DMS53 (cell line): ENCODE data around the gene LY6G6D.

ENCODE experiments used
- DNase-seq: peaks from one replicate; lab custom pipeline; 2025; lab: John Stamatoyannopoulos, UW

The LY6G6D gene

DNA sequence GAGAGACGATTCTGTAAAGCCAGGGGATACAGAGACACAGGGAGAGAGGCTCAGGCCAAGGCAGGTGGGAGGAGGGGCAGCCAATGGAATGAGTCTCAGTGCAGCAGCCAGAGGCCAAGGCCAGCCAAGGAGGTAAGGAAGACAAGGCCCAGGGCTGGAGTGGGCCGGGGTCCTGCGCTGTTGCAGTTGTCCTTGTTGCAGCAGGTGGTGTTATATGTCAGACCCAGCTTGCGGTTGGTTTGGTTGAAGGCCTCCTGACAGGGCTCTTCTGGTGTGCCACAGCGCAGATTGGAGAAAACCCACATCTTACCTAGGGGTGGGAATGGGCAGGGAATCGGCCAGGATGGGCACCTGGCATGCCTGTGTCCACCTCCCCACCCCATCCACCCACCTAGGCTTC lies 3.9 kb downstream of the LY6G6D start:
- DNase-seq: no peak

- DNase-seq: no peak
These were observed 5.1 kb downstream of the LY6G6D start for GRCh38 chr6:31720196-31720770.

DNA sequence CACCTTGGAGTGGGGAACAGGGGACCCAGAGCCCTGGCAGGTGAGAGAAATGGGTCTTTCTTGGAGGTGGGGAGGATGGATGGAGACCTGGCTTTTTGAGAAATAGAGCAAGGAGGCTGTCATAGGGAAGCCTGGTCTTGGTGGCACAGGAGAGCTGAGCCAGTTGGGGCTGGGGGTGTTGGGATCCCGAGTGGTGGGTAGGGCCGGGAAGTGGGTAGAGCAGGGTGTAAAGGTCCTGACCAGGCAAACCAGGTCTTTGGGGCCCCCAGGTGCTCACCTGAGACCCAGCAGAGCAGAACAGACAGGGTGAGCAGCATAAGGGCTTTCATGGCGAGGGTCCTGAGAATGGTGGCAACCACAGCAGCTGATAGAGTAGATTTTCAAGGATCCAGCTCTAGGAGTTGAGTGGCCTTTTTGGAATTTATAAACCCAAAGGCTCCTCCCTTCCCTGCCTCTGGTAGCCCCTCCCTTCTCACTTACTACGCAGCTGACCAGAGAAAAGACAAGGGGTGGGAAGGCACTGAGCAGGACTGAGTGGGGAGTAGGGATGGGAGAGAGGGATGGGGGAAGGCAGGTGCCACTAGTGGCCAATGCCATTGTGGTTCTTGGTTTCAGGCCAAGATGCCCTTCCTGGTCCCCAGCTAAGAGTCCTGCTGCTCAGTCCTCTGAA lies 6.3 kb downstream of the LY6G6D start, which contains the start of gene LY6G6C:
TSS of gene LY6G6C (minus strand) at position 396 of the 670 bp plus-strand sequence. CDS start at position 329, 67 bp downstream.
- no peak for DNase-seq

- no peak for DNase-seq
These were observed 7.0 kb downstream of the LY6G6D start for GRCh38 chr6:31722173-31722572.

GRCh38 chr6:31723245-31723979 lies 8.3 kb downstream of the LY6G6D start, which contains the start of gene MPIG6B:
TSS of gene MPIG6B (plus strand) at chr6:31723373. CDS start at chr6:31723384, 11 bp downstream.
- no peak for DNase-seq

DNA sequence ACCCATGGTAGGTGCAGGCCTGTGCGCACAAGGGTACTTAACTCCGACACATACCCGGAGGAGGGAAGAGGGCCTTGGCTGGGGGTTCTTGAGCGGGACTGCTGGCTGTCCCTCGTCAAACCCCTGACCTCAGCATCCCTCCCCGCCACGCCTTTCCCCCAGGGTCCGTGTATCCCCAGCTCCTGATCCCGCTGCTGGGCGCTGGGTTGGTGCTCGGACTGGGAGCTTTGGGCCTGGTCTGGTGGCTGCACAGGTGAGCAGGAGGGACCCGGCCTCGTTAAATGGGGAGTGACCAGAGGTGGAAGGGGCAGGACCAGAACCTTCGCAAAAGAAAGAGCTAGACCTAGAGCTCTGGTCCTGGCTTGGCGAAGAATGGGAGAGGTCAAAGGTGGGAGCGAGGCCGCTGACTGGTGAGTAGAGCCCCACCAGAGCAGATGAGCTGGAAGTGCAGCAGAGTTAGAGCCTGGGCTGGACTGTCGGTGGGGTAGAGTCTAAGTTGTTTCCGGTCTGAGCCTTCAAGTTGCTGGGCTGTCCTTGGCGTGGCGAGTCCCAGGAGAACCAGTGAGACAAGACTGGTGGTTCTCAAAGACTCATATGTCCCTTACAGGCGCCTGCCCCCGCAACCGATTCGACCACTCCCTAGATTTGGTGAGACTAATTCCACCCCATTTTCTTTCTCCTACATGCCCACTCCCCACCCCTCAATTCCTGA lies 9.0 kb downstream of the LY6G6D start:
- no peak for DNase-seq

DNA sequence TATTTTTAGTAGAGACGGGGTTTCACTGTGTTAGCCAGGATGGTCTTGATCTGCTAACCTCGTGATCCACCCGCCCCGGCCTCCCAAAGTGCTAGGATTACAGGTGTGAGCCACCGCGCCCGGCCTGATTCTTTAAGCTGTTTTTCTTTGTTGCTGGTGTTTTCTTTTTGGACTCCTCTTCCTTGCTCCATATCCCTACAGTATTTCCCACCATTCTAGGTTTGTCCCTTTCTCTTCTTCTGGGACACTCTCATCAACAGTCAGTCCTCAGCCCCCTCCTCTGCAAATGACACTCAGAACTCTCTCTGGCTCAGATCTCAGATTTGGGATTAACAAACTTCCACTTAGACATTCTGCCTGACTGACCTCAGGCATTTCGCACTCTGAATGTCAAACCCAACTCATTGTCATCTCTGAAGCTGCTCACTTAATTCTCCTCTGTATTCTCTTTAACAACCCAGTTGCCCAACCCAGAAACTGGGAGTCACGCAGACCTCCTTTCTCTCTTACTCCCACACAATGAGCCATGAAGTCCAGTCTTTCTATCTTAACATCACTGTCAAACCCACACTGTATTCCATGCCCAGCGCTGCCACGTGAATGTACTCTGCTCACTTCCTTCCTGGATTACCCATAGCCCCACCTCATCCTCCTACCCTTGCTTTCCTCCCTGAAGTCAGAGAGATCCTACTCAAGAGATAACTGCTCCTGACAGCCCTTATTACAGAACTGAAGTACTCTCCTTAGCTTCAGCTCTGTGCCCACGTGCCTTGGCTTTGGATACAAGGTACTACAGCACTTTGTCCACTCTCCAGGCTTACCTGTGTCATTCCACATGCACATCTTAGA lies 10.6 kb downstream of the LY6G6D start:
- DNase-seq: no peak

DNA sequence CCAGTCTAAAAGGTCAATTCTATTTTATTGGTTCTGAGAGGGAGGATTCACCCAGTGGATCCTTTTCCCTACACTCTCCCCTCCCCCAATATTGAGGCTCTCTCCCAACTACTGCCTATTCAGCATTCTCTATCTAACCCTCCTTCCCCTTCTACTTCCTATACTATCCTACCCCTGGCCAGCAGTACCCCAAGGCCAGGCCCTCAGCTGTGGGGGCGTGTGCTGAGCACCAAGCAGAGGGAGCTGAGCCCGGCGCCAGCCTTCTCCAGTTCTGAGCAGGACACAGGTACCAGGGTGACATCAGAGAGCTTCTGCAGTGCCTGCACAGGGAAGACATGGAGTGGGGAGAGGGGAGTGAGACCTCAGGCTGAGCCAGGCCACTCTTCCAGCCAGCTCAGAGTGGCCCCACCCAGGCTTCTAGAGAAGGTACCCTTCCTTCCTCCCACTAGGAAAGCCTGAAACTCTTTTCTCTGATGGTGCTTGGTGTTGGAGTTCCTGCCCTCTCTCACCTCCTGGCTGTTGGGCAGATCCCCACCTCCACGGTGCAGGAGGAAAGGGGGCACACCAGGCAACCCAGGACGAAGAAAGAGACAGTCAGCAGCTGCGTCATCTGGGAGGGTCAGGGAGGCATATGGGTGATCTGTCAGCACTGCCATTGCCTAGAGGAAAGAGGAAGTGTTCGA lies 12.0 kb downstream of the LY6G6D start:
- DNase-seq: no peak

GRCh38 chr6:31727717-31728671 lies 12.8 kb downstream of the LY6G6D start:
- no peak for DNase-seq

- DNase-seq: no peak
These were observed 13.8 kb downstream of the LY6G6D start, which contains the start of gene DDAH2 for GRCh38 chr6:31728767-31729514. TSS of gene DDAH2 (minus strand) at chr6:31729299. CDS start at chr6:31729161, 138 bp downstream.

- DNase-seq: peak; percentile 94
These were observed 14.4 kb downstream of the LY6G6D start for GRCh38 chr6:31729515-31729978.

GRCh38 chr6:31729979-31730630 lies 15.0 kb downstream of the LY6G6D start:
- DNase-seq: peak; percentile 74

- DNase-seq: peak; percentile 37
These were observed 15.5 kb downstream of the LY6G6D start for GRCh38 chr6:31730631-31731086.

GRCh38 chr6:31732029-31732428 lies 16.9 kb downstream of the LY6G6D start:
- no peak for DNase-seq

DNA sequence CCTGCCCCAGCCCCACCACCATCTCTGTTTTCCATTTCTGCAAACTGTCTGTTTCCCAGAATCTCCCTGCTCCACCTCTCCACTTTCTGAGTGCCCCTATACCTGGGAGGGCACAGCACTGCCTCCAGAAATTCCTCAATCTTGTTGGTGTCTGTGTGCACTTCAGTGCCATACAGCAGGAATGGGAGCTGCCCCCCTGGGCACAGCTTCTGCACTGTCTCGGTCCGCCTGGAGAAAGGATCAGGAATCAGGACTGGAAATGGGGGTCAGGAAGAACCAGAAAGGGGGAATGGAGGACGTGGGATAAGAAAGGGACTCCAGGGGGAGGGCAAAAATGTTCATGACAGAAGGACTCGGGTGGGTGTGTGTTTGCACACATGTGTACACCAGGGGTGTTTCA lies 18.6 kb downstream of the LY6G6D start:
- DNase-seq: no peak

DNA sequence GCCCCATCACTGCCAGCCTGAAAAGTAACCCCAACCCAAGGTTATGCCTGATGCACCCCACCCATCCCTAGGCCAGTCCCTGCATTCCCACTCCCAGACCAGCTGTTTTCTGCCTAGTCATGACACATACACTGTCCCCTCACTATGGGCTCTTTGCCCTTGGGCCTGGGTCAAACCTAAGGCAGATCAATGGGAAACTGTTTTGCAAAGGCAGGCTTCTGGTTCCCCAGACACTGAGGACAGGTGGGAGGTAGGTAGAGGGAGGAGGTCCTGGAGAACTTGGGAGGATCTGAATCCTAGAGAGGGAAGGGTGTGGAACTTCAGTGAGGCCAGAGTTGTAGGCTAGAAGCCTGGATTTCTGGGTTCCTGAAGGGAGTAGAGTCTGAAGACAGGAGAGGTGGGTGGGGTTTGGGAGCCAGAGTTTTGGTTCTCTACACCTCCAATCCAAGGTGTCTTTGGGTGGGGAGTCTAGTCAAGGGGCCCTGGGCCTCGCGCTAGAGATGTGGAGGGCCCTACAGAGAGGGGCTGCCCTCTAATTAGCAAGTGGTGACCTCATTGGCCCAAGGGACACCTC lies 19.2 kb downstream of the LY6G6D start:
- no peak for DNase-seq

DNA sequence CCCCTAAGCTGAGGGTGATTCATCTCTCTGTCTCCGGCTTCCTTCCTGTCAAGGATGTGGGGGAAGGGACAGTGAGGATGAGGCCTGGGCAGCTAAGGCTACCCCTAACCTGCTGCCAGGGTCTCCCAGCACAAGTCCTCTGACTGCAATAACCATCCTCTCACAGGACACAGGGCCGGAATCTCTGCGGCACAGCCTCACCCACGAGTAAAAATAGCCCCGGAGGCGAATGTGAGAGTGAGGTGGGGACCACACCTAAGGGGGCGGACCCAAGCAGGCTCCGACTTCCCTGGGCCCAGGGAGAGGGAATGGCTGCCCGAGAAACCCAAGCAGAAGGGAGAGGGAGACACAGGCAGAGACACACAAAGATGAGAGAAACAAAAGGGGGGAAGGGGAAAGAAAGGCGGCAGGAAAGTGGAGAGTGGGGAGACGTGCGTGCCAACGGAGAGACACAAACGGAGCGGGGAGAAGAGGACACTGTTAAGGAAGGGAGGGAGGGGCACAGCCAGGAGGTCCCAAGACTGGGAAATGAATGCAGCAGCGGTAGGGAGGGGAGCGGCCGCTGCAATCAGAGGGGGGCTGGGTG lies 19.8 kb downstream of the LY6G6D start:
- DNase-seq: peak; percentile 87
